Endodermal cell (in vitro differentiated cells): ENCODE results near the gene ARHGEF11. TPM values are rescaled to one million over a fixed set of nuclear protein-coding genes. Genes with fewer than 3 reads are reported as not detected.

ENCODE experiments used
- DNase-seq: peaks from one replicate; pipeline ENCODE4 v3.0.0-alpha.2; 2017
- H3K27ac ChIP-seq: 2 replicates; pipeline ENCODE4 v1.5.1; 2013; ENCODE audit warnings: mild to moderate bottlenecking, low read depth, low read length, moderate library complexity
- H3K27me3 ChIP-seq: 2 replicates; pipeline ENCODE4 v1.6.1; 2013; ENCODE audit warnings: mild to moderate bottlenecking, low read length, moderate library complexity; ENCODE audit not compliant: insufficient read depth, control insufficient read depth, poor library complexity, severe bottlenecking
- H3K36me3 ChIP-seq: 2 replicates; pipeline ENCODE4 v1.7.0; 2013; ENCODE audit warnings: mild to moderate bottlenecking, low read length, moderate library complexity; ENCODE audit not compliant: control insufficient read depth, insufficient read depth
- H3K4me1 ChIP-seq: one replicate; pipeline ENCODE4 v1.7.0; 2013; ENCODE audit warnings: low read length; ENCODE audit not compliant: control insufficient read depth, insufficient read depth
- H3K4me3 ChIP-seq: 2 replicates; pipeline ENCODE4 v1.5.1; 2013; ENCODE audit warnings: mild to moderate bottlenecking, low read length, moderate library complexity
- H3K9ac ChIP-seq: 2 replicates; pipeline ENCODE4 v1.6.1; 2013; ENCODE audit warnings: mild to moderate bottlenecking, low read length, moderate library complexity; ENCODE audit not compliant: poor library complexity, severe bottlenecking; ENCODE audit errors: extremely low read depth
- H3K9me3 ChIP-seq: 2 replicates; pipeline ENCODE4 v1.6.1; 2013; ENCODE audit warnings: mild to moderate bottlenecking, low read length, moderate library complexity; ENCODE audit not compliant: control insufficient read depth
- H3K27ac Mint-ChIP-seq: 2 replicates; pipeline ENCODE4 v1.8.0; 2020; ENCODE audit warnings: mixed read lengths
- H3K27me3 Mint-ChIP-seq: 2 replicates; pipeline ENCODE4 v1.8.0; 2021; ENCODE audit warnings: mild to moderate bottlenecking, mixed read lengths; ENCODE audit not compliant: insufficient read depth
- H3K36me3 Mint-ChIP-seq: 2 replicates; pipeline ENCODE4 v1.8.0; 2020; ENCODE audit warnings: low read depth, mixed read lengths
- H3K4me1 Mint-ChIP-seq: 2 replicates; pipeline ENCODE4 v1.8.0; 2020; ENCODE audit warnings: mixed read lengths
- H3K4me3 Mint-ChIP-seq: 2 replicates; pipeline ENCODE4 v1.8.0; 2020; ENCODE audit warnings: mild to moderate bottlenecking, moderate library complexity, mixed read lengths
- H3K9me3 Mint-ChIP-seq: 2 replicates; pipeline ENCODE4 v1.8.0; 2020; ENCODE audit warnings: mild to moderate bottlenecking, mixed read lengths
- CTCF ChIP-seq: fragments of 200-600 bp; sonication (generic); conservative IDR thresholded peaks from 2 replicates; pipeline ENCODE4 v1.5.0; 2021; ENCODE audit warnings: antibody characterized with exemption, mild to moderate bottlenecking
- WGBS, 2 experiments: methylation state at CpG; one replicate each; pipeline versions ENCODE4 v1.1.5 to v1.1.7; 2013; ENCODE audit warnings: missing lambda C conversion rate in 2 of 2, mixed read lengths in 1 of 2; ENCODE audit not compliant: insufficient coverage in 1 of 2, insufficient read length in 1 of 2; 5-methylcytosine and 5-hydroxymethylcytosine counted together
- total RNA-seq, 2 donors: library from RNA; stranded (reverse); fragmentation: NEBNext Ultra II Directional in 1 of 2; extraction: Animal tissue kit (Norgen Biotek cat#: 25700) in 1 of 2; gene quantifications; 2 replicates in 1 of 2; 3 replicates in 1 of 2; pipeline ENCODE4 v1.2.1, GENCODE V29; 2021

The ARHGEF11 gene
- total RNA-seq, 2 donors from 2014 or later: 54.2 to 56.5 TPM

- peak; percentile 85 for DNase-seq
- H3K4me3 Mint-ChIP-seq: peak within 1 kb of the TSS; percentile 44
- H3K9ac ChIP-seq: no peak within 1 kb of the TSS
- no peaks in the 10 kb centered on the region for H3K9me3 ChIP-seq
- peak; percentile 65 for TF ChIP-seq CTCF
- H3K4me1 Mint-ChIP-seq: peaks cover 4% of the 10 kb centered on the region
- no peaks in the 10 kb centered on the region for H3K4me1 ChIP-seq
- no peaks in the 10 kb centered on the region for H3K9me3 Mint-ChIP-seq
- H3K36me3 ChIP-seq: no peaks in the 10 kb centered on the region
- no peak within 1 kb of the TSS for H3K27ac Mint-ChIP-seq
- H3K4me3 ChIP-seq: no peak within 1 kb of the TSS
- H3K36me3 Mint-ChIP-seq: no peaks in the 10 kb centered on the region
- H3K27me3 Mint-ChIP-seq: peaks cover 51% of the 10 kb centered on the region
- no peak within 1 kb of the TSS for H3K27ac ChIP-seq
- 27 to 40% methylated on average over 29 to 60 of the region's 60 CpGs for WGBS, 2 experiments
- H3K27me3 ChIP-seq: peaks cover 41% of the 10 kb centered on the region
Measured at GRCh38 chr1:156893048-156893953, 152.2 kb downstream of the ARHGEF11 start, which contains the start of gene PEAR1. Gene PEAR1, plus strand, starts transcription at chr1:156893718. Its CDS starts 10,209 bp downstream, at chr1:156903927.

- Histone ChIP-seq H3K9me3 (no peaks in the 10 kb centered on the region), H3K27ac (no peak overlapping the region), H3K4me1 (peaks cover 3% of the 10 kb centered on the region), H3K36me3 (no peaks in the 10 kb centered on the region), H3K9ac (no peak overlapping the region), H3K4me3 (no peak overlapping the region), H3K27me3 (peaks cover 41% of the 10 kb centered on the region)
- WGBS, 2 experiments: 13 to 24% methylated on average over 33 to 48 of the region's 48 CpGs
- no peaks in the 10 kb centered on the region for H3K36me3 Mint-ChIP-seq
- no peaks in the 10 kb centered on the region for H3K9me3 Mint-ChIP-seq
- peaks cover 7% of the 10 kb centered on the region for H3K4me1 Mint-ChIP-seq
- TF ChIP-seq CTCF: peak; percentile 94
- no peak overlapping the region for H3K27ac Mint-ChIP-seq
- peak; percentile 98 for DNase-seq
- peaks cover 50% of the 10 kb centered on the region for H3K27me3 Mint-ChIP-seq
- peak overlapping the region; percentile 44 for H3K4me3 Mint-ChIP-seq
Measured at GRCh38 chr1:156892190-156893047, 153.1 kb downstream of the ARHGEF11 start.

DNA sequence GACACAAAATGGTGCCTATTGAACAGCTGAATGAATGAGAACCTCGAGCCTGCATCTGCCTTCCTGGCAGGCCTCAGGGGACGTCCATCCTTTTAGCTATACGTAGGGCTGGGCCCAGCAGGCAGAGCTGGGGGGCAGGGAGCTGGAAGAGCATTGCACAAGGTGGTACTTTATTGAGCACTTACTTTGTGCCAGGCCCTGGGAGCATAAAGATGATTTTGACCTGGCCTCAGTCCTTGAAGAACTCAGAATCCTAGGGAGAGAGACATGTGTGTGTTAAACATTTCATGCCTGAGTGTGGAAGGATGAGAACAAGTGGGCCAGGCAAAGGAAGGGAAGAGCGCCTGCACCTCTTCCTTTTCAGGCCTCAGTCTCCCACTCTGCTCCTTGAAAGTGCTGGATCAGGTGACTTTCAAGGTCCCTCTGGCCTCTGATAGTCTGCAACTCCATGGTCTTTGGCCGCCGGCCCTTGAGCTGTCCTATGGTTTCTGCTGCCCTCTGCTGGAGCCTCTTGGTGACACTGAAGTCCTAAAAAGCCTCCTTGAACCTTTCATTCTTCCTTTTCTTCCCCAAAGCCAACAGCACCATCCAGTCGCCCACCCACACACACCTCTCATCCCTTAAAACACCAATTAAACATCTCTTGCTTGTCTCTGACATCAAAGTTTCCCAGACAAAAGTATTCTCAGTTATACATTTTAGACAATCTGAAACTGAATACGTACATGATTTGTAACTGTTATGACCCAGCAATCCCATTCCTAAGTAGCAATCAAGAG is 155.6 kb downstream of the ARHGEF11 start:
- Mint-ChIP-seq H3K9me3 (no peaks in the 10 kb centered on the region), H3K4me3 (no peak overlapping the region), H3K4me1 (peaks cover 17% of the 10 kb centered on the region), H3K27me3 (peaks cover 51% of the 10 kb centered on the region), H3K27ac (no peak overlapping the region), H3K36me3 (no peaks in the 10 kb centered on the region)
- WGBS, 2 experiments: 49% methylated on average over 8 of the region's 8 CpGs
- TF ChIP-seq CTCF: peak; percentile 89
- no peaks in the 10 kb centered on the region for H3K36me3 ChIP-seq
- H3K4me1 ChIP-seq: peaks cover 3% of the 10 kb centered on the region
- H3K27ac ChIP-seq: no peak overlapping the region
- H3K9me3 ChIP-seq: no peaks in the 10 kb centered on the region
- peak; percentile 96 for DNase-seq
- no peak overlapping the region for H3K4me3 ChIP-seq
- H3K9ac ChIP-seq: no peak overlapping the region
- peaks cover 41% of the 10 kb centered on the region for H3K27me3 ChIP-seq
